ENCODE data around the gene MTR. TPM values are rescaled to one million over a fixed set of nuclear protein-coding genes. Genes with fewer than 3 reads are reported as not detected.
A peak's percentile ranks its signal among the peaks of the same experiment; 100 is the strongest.

The MTR gene
- total and polyA plus RNA-seq, 9 of the 15 experiments (the other 6 are each of a cell fraction or from before 2014, with no cell fraction given), result 3.4 to 44.3 (median 20.3) TPM

DNA sequence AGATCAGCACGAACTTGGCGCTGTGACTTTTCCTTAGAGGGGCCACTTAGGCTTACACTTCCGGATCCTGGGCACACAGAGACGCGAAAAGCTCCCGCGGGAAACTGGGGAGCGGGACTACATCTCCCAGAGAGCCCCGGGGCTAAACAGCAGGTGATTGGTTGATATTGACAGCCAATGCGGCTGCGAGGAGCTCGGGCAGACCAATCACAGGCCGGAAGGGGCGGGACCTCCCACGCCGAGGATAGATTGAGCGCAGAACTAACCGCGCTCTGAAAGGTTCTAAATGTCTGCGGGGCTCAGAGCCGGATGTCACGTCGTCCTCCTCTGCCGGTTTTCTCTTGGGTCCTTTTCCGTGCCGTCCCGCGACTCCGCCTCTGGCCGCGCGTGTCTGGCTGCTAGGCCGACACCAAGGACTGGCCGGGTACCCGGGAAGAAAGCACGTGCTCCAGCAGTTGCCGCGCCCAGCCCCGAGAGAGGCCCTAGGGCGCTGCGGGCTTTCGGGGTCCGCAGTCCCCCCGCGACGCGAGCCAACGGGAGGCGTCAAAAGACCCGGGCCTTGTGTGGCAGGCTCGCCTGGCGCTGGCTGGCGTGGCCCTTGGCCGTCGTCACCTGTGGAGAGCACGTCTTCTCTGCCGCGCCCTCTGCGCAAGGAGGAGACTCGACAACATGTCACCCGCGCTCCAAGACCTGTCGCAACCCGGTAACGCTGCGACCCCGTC is at the start of gene MTR (continued):
- TF ChIP-seq, protein P1, sequence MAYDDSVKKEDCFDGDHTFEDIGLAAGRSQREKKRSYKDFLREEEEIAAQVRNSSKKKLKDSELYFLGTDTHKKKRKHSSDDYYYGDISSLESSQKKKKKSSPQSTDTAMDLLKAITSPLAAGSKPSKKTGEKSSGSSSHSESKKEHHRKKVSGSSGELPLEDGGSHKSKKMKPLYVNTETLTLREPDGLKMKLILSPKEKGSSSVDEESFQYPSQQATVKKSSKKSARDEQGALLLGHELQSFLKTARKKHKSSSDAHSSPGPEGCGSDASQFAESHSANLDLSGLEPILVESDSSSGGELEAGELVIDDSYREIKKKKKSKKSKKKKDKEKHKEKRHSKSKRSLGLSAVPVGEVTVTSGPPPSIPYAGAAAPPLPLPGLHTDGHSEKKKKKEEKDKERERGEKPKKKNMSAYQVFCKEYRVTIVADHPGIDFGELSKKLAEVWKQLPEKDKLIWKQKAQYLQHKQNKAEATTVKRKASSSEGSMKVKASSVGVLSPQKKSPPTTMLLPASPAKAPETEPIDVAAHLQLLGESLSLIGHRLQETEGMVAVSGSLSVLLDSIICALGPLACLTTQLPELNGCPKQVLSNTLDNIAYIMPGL (CRISPR knock-in tag; IDR thresholded peaks at IDR 0.05), result peak; percentile 86; the same call in 1 of the 2 replicates
- no peak; the same call in 1 of the 2 replicates for TF ChIP-seq HIVEP1 (CRISPR knock-in tag; IDR thresholded peaks at IDR 0.05)
- TF ChIP-seq FOS (IDR thresholded peaks at IDR 0.05; ENCODE audit: extremely low read depth, insufficient read length), result peak; percentile 98
- TF ChIP-seq EWSR1 (IDR thresholded peaks at IDR 0.05; ENCODE audit: borderline replicate concordance, low read depth, partially characterized antibody), result no peak
- peak; percentile 73 to 77 for TF ChIP-seq NRF1 (conservative IDR thresholded peaks at IDR 0.05 in 1 of 2, IDR thresholded peaks at IDR 0.05 in 1 of 2)
- no peak for TF ChIP-seq NR2C1 (IDR thresholded peaks at IDR 0.05)
- peak; percentile 92 for TF ChIP-seq NR2C1 (tag; IDR thresholded peaks at IDR 0.05)
- no peak for TF ChIP-seq TEAD2 (tag; IDR thresholded peaks at IDR 0.05)
- TF ChIP-seq CBX8 (IDR thresholded peaks at IDR 0.05; ENCODE audit: borderline replicate concordance, extremely low read depth, low read depth, low read length, poor library complexity, severe bottlenecking), result no peak
- TF ChIP-seq GABPA (tag; conservative IDR thresholded peaks at IDR 0.05; ENCODE audit: low read depth), result peak; percentile 97
- TF ChIP-seq BCOR (IDR thresholded peaks at IDR 0.05), result no peak; the same call in 1 of the 2 replicates
- TF ChIP-seq CREB1 (IDR thresholded peaks at IDR 0.05), result no peak; the same call in 1 of the 2 replicates
- no peak; the same call in 1 of the 2 replicates for TF ChIP-seq CREB1 (CRISPR knock-in tag; IDR thresholded peaks at IDR 0.05)
- TF ChIP-seq, protein P2, sequence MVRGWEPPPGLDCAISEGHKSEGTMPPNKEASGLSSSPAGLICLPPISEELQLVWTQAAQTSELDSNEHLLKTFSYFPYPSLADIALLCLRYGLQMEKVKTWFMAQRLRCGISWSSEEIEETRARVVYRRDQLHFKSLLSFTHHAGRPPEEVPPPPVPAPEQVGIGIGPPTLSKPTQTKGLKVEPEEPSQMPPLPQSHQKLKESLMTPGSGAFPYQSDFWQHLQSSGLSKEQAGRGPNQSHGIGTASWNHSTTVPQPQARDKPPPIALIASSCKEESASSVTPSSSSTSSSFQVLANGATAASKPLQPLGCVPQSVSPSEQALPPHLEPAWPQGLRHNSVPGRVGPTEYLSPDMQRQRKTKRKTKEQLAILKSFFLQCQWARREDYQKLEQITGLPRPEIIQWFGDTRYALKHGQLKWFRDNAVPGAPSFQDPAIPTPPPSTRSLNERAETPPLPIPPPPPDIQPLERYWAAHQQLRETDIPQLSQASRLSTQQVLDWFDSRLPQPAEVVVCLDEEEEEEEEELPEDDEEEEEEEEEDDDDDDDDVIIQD (CRISPR knock-in tag; IDR thresholded peaks at IDR 0.05), result no peak; the same call in 1 of the 2 replicates
- TF ChIP-seq CC2D1A (IDR thresholded peaks at IDR 0.05), result peak; percentile 91; the same call in 1 of the 2 replicates
- TF ChIP-seq NCOA6 (IDR thresholded peaks at IDR 0.05), result no peak
- peak in 1 of 2 experiments; percentile 18; a peak in 1 of 4 replicates for TF ChIP-seq TEAD1 (CRISPR knock-in tag; IDR thresholded peaks at IDR 0.05)
- no peak for TF ChIP-seq FUS (optimal IDR thresholded peaks at IDR 0.05; ENCODE audit: low read depth, low read length)
- peak; percentile 22; the same call in 1 of the 2 replicates for TF ChIP-seq E2F3 (CRISPR knock-in tag; IDR thresholded peaks at IDR 0.05)
- TF ChIP-seq GTF2A2 (tag; IDR thresholded peaks at IDR 0.05), result peak; percentile 50; the same call in 1 of the 2 replicates
- no peak for TF ChIP-seq SRSF9 (IDR thresholded peaks at IDR 0.05; ENCODE audit: borderline replicate concordance, low read depth, low read length)
- no peak; the same call in 1 of the 2 replicates for TF ChIP-seq HOXB6 (CRISPR knock-in tag; IDR thresholded peaks at IDR 0.05; ENCODE audit: borderline replicate concordance)
- no peak for TF ChIP-seq BRCA1 (IDR thresholded peaks at IDR 0.05)
- peak; percentile 84; the same call in 1 of the 2 replicates for TF ChIP-seq BRCA1 (CRISPR knock-in tag; IDR thresholded peaks at IDR 0.05)
- TF ChIP-seq ZNF12 (CRISPR knock-in tag; IDR thresholded peaks at IDR 0.05), result peak; percentile 65; the same call in 1 of the 2 replicates
- TF ChIP-seq SMARCB1 (IDR thresholded peaks at IDR 0.05; ENCODE audit: insufficient read length, low read depth), result no peak
- peak; percentile 96 for TF ChIP-seq ELF1 (tag; IDR thresholded peaks at IDR 0.05)
- TF ChIP-seq ZNF24 (IDR thresholded peaks at IDR 0.05), result 0 out of 2 replicates have a peak, but pooled peaks have one; percentile 17
- no peak for TF ChIP-seq ZSCAN29 (IDR thresholded peaks at IDR 0.05)

Data from K562 (cell line).